ENCODE data around the gene STN1. TPM values are rescaled to one million over a fixed set of nuclear protein-coding genes. Genes with fewer than 3 reads are reported as not detected.

STN1 gene
- total and polyA plus RNA-seq, 10 of the 15 experiments (the other 5 are each of a cell fraction or from before 2014, with no cell fraction given), result 22.2 to 31.8 (median 28.5) TPM

DNA sequence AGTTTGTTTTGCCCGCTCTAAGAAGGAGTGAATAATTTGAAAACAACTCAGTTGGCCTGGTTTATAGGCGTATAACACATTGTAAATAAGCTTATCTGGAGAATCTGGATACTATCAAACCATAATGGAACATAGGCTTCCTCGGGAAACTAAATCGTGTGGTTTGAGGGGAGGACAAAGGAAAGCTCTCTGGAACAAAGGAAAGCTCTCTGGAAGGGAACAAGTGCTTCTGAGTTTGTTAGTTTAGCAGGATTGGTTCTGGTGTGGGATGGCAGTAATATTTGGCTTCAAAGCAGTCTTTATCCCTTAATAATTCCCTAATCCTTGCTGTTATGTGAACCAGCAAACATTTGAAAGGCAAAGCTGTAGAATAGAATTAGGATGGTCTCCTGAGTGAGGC is 34.0 kb upstream of the STN1 start:
- Histone ChIP-seq H3K4me1 (ENCODE audit: control insufficient read depth, insufficient read depth, low read length) (no peaks in the 10 kb centered on the region), H4K20me1 (ENCODE audit: control insufficient read depth, insufficient read depth) (no peaks in the 10 kb centered on the region), H3K9ac (ENCODE audit: control insufficient read depth, insufficient read depth, low read length) (no peak overlapping the region), H3K36me3 (ENCODE audit: control insufficient read depth in 2 of 2, insufficient read depth in 2 of 2, low read length in 1 of 2) (no peaks in the 10 kb centered on the region), H3K27ac (ENCODE audit: control insufficient read depth, insufficient read depth) (no peak overlapping the region), H3K4me3 (no peak overlapping the region), H3K79me2 (ENCODE audit: control insufficient read depth, insufficient read depth, low read length) (no peaks in the 10 kb centered on the region), H3K27me3 (replicated peaks in 1 of 2; ENCODE audit: control insufficient read depth in 2 of 2, insufficient read depth in 2 of 2, low read length in 1 of 2) (peaks cover 0 to 2% of the 10 kb centered on the region in 2 experiments; a peak in 2 of 4 replicates), H3K4me2 (ENCODE audit: control insufficient read depth, insufficient read depth) (no peak overlapping the region), H2AFZ (ENCODE audit: control insufficient read depth, low read depth, low read length) (no peak overlapping the region), H3K9me3 (replicated peaks; ENCODE audit: control insufficient read depth, insufficient read depth, low read length) (no peaks in the 10 kb centered on the region)
- ChIA-PET CTCF (interaction anchor here (0.5 to 1.7 kb wide), 4 partner anchors 12 to 129 kb away, joined by 3 to 4 read pairs (median 4); no protein-coding TSS in a partner anchor), SMC1A (ENCODE audit: uncharacterized antibody, unreplicated experiment) (interaction anchor here (1.1 to 1.3 kb wide), 3 partner anchors 10 to 193 kb away, joined by 3 to 6 read pairs (median 3); no protein-coding TSS in a partner anchor), RAD21 (ENCODE audit: unreplicated experiment) (no interaction called here), POLR2A (no interaction called here)
- no peak for TF ChIP-seq MXI1 (IDR thresholded peaks at IDR 0.05; ENCODE audit: low read depth, low read length)
- no peak for TF ChIP-seq CHD2 (IDR thresholded peaks at IDR 0.05; ENCODE audit: borderline replicate concordance, low read depth, low read length)
- TF ChIP-seq, protein P1, sequence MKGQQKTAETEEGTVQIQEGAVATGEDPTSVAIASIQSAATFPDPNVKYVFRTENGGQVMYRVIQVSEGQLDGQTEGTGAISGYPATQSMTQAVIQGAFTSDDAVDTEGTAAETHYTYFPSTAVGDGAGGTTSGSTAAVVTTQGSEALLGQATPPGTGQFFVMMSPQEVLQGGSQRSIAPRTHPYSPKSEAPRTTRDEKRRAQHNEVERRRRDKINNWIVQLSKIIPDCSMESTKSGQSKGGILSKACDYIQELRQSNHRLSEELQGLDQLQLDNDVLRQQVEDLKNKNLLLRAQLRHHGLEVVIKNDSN (IDR thresholded peaks at IDR 0.05; ENCODE audit: borderline replicate concordance, extremely low read length, insufficient read depth, low read depth, low read length), result no peak
- TF ChIP-seq, protein P2, sequence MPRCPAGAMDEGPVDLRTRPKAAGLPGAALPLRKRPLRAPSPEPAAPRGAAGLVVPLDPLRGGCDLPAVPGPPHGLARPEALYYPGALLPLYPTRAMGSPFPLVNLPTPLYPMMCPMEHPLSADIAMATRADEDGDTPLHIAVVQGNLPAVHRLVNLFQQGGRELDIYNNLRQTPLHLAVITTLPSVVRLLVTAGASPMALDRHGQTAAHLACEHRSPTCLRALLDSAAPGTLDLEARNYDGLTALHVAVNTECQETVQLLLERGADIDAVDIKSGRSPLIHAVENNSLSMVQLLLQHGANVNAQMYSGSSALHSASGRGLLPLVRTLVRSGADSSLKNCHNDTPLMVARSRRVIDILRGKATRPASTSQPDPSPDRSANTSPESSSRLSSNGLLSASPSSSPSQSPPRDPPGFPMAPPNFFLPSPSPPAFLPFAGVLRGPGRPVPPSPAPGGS (IDR thresholded peaks at IDR 0.05; ENCODE audit: borderline replicate concordance, insufficient read depth, low read depth, low read length, poor library complexity, severe bottlenecking), result no peak
- no peak for TF ChIP-seq ATF7 (IDR thresholded peaks at IDR 0.05; ENCODE audit: low read depth)
- no peak for TF ChIP-seq CBFB (IDR thresholded peaks at IDR 0.05; ENCODE audit: low read depth)
- TF ChIP-seq YY1 (IDR thresholded peaks at IDR 0.05; ENCODE audit: low read depth, low read length), result no peak
- TF ChIP-seq SUZ12 (IDR thresholded peaks at IDR 0.05; ENCODE audit: unreplicated experiment), result no peak
- TF ChIP-seq TAF1 (IDR thresholded peaks at IDR 0.05; ENCODE audit: borderline replicate concordance, low read depth, low read length), result no peak
- intact Hi-C loops (cut with micrococcal nuclease; ENCODE audit: unreplicated experiment), result no loop called here
- no peak for ATAC-seq
- FAIRE-seq, result no peak
- in situ Hi-C loops (cut with MboI), result no loop called here
- no peak for DNase-seq (ENCODE audit: low read depth, low spot score)
- BruUV-seq (replicated peaks), result no TSS peak
- WGBS (ENCODE audit: insufficient coverage, insufficient replicate concordance, low lambda C conversion rate, missing lambda C conversion rate), result 82% methylated on average over 4 of the region's 4 CpGs

Measured in GM12878 (cell line).